HepG2 (cell line): ENCODE measurements around the gene MCRIP2. TPM values are rescaled to one million over a fixed set of nuclear protein-coding genes. Genes with fewer than 3 reads are reported as not detected.

Source experiments
- CBX1 ChIP-seq: IDR thresholded peaks from one replicate; pipeline ENCODE4 v1.6.1; 2016; ENCODE audit warnings: antibody characterized with exemption, low read depth
- ELF4 ChIP-seq: sonication (generic); formaldehyde crosslinking; IDR thresholded peaks from 2 replicates; pipeline ENCODE4 v1.5.0; 2020; ENCODE audit warnings: missing genetic modification reagents, mild to moderate bottlenecking, moderate library complexity, borderline replicate concordance
- FIP1L1 ChIP-seq: fragments of 200-400 bp; formaldehyde crosslinking; IDR thresholded peaks from 2 replicates; pipeline ENCODE4 v1.6.1; 2018; ENCODE audit warnings: low read depth, mild to moderate bottlenecking, low read length, moderate library complexity, borderline replicate concordance; ENCODE audit not compliant: insufficient read depth
- FOXC1 ChIP-seq: sonication (generic); formaldehyde crosslinking; IDR thresholded peaks from 2 replicates; pipeline ENCODE4 v1.8.0; 2022; ENCODE audit warnings: mild to moderate bottlenecking, missing genetic modification reagents, borderline replicate concordance
- HNRNPH1 ChIP-seq: fragments of 200-400 bp; formaldehyde crosslinking; optimal IDR thresholded peaks from 2 replicates; pipeline ENCODE3; 2017; ENCODE audit warnings: mild to moderate bottlenecking, low read depth, low read length
- HOXA3 ChIP-seq: sonication (generic); formaldehyde crosslinking; IDR thresholded peaks from 2 replicates; pipeline ENCODE4 v1.5.0; 2020; ENCODE audit warnings: missing genetic modification reagents
- IKZF5 ChIP-seq: IDR thresholded peaks from 2 replicates; pipeline ENCODE4 v1.6.1; 2018; ENCODE audit warnings: missing genetic modification reagents, mild to moderate bottlenecking, missing compliant biosample characterization
- IRF9 ChIP-seq: sonication (generic); formaldehyde crosslinking; IDR thresholded peaks from 2 replicates; pipeline ENCODE4 v1.8.0; 2022; ENCODE audit warnings: missing genetic modification reagents, mild to moderate bottlenecking, borderline replicate concordance
- KDM6A ChIP-seq: IDR thresholded peaks from 2 replicates; pipeline ENCODE4 v1.6.1; 2016; ENCODE audit warnings: low read depth
- NCOR1 ChIP-seq: fragments of 200-600 bp; sonication (generic); IDR thresholded peaks from 2 replicates; pipeline ENCODE4 v1.7.0; 2017; ENCODE audit warnings: antibody characterized with exemption, low read length, borderline replicate concordance
- RNF219 ChIP-seq: sonication (generic); formaldehyde crosslinking; IDR thresholded peaks from 2 replicates; pipeline ENCODE4 v1.5.0; 2020; ENCODE audit warnings: mild to moderate bottlenecking, missing genetic modification reagents
- SAP130 ChIP-seq: IDR thresholded peaks from 2 replicates; pipeline ENCODE4 v1.6.1; 2016; ENCODE audit warnings: low read depth
- SNAPC5 ChIP-seq: sonication (generic); formaldehyde crosslinking; IDR thresholded peaks from 2 replicates; pipeline ENCODE4 v1.8.1; 2023; ENCODE audit warnings: mild to moderate bottlenecking, missing genetic modification reagents, borderline replicate concordance
- ZBTB42 ChIP-seq: sonication (generic); formaldehyde crosslinking; IDR thresholded peaks from 2 replicates; pipeline ENCODE4 v1.5.0; 2020; ENCODE audit warnings: mild to moderate bottlenecking, missing genetic modification reagents
- ZBTB44 ChIP-seq: sonication (generic); formaldehyde crosslinking; IDR thresholded peaks from 2 replicates; pipeline ENCODE4 v1.4.0; 2020; ENCODE audit warnings: missing genetic modification reagents
- ZNF317 ChIP-seq: sonication (generic); formaldehyde crosslinking; IDR thresholded peaks from 2 replicates; pipeline ENCODE4 v1.5.0; 2020; ENCODE audit warnings: mild to moderate bottlenecking, missing genetic modification reagents
- ZNF546 ChIP-seq: sonication (generic); formaldehyde crosslinking; conservative IDR thresholded peaks from 2 replicates; pipeline ENCODE4 v1.8.1; 2023; ENCODE audit warnings: mild to moderate bottlenecking, missing genetic modification reagents
- ZNF83 ChIP-seq: sonication (generic); formaldehyde crosslinking; IDR thresholded peaks from 2 replicates; pipeline ENCODE4 v1.4.0; 2020; ENCODE audit warnings: missing genetic modification reagents, mild to moderate bottlenecking, borderline replicate concordance
- polyA plus RNA-seq, 8 experiments: library from polyadenylated mRNA; depleted of rRNA in 3 of 8; stranded (reverse) in 7 of 8; unstranded in 1 of 8; fragments of >200 nt; fragmentation: Illumina TruSeq in 4 of 8; extraction: Trizol in 4 of 8; gene quantifications; 2 replicates each; pipeline versions ENCODE4 v1.2.1 to v1.2.3, GENCODE V29; 2011 to 2016; ENCODE audit warnings: low read depth in 4 of 8, missing spikeins in 1 of 8, mixed read lengths in 1 of 8; ENCODE audit not compliant: insufficient read depth in 1 of 8
- total RNA-seq, 5 experiments: library from RNA; depleted of rRNA; stranded (reverse); fragments of >200 nt; fragmentation: Illumina TruSeq; extraction: Trizol; gene quantifications; 2 replicates each; pipeline ENCODE4 v1.2.3, GENCODE V29; 2016; ENCODE audit warnings: low read depth in 1 of 5
- TF ChIP-seq, protein P1 (sequence below): sonication (generic); formaldehyde crosslinking; IDR thresholded peaks from 2 replicates; pipeline ENCODE4 v1.8.1; 2022; ENCODE audit warnings: mild to moderate bottlenecking, missing genetic modification reagents
- TF ChIP-seq, protein P2 (sequence below): sonication (generic); formaldehyde crosslinking; IDR thresholded peaks from 2 replicates; pipeline ENCODE4 v1.5.0; 2020; ENCODE audit warnings: mild to moderate bottlenecking, missing genetic modification reagents

MCRIP2 gene
- total and polyA plus RNA-seq, 2 of the 13 experiments (the other 11 are each of a cell fraction or from before 2014, with no cell fraction given), result 39.6 to 76.7 TPM

DNA sequence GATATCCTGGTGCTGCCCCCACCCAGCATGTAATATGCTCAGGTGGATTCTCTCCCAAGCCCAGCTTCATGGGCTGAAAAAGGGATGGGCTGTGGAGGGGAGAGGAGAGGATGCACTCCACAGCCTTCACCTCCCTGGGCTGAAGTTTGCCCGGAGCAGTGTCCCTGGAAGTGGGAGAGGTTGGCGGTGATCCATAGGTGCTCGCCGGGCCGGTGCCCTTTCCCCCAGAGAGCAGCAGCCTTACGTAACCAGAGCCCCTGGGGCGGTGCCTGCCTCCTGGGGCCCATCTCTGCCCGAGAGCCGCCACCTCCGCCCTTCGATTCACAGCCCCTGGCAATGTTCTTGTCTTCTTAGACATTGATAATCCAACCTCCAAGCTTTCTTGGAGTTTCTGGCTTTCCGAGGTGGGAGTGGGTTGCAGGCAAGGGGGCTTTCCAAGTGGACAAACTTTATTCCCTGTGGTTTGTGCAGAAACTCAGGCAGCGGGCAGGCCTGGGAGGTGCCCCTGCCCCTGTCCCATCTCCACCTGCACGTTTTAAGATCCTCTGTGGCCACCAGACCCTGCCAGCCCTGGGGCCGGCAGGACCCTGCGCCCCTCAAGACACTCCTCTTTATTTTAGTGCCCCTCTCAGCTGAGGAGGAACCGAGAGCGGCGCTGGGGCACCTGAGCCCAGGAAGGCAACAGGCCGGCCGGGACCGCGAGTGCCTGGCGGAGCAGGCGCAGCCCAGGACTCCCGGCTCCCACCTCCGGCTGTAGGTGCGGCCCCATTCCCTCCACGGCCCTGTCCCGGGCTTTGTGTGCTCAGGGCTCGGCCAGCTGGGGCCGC, 4.4 kb downstream of the MCRIP2 start (continued):
- TF ChIP-seq SAP130 (CRISPR knock-in tag), result peak; percentile 77
- no peak for TF ChIP-seq ZNF546 (CRISPR knock-in tag)
- peak; percentile 48; the same call in 1 of the 2 replicates for TF ChIP-seq IKZF5 (CRISPR knock-in tag)
- peak; percentile 63 for TF ChIP-seq HOXA3
- no peak for TF ChIP-seq ZNF317 (CRISPR knock-in tag)
- TF ChIP-seq ZBTB44 (CRISPR knock-in tag), result no peak
- TF ChIP-seq, protein P1, sequence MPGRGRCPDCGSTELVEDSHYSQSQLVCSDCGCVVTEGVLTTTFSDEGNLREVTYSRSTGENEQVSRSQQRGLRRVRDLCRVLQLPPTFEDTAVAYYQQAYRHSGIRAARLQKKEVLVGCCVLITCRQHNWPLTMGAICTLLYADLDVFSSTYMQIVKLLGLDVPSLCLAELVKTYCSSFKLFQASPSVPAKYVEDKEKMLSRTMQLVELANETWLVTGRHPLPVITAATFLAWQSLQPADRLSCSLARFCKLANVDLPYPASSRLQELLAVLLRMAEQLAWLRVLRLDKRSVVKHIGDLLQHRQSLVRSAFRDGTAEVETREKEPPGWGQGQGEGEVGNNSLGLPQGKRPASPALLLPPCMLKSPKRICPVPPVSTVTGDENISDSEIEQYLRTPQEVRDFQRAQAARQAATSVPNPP (CRISPR knock-in tag), result no peak
- no peak for TF ChIP-seq ZNF83 (CRISPR knock-in tag)
- TF ChIP-seq CBX1, result peak; percentile 4
- no peak for TF ChIP-seq ZBTB42 (CRISPR knock-in tag)
- no peak for TF ChIP-seq FIP1L1
- no peak for TF ChIP-seq IRF9 (CRISPR knock-in tag)
- 0 out of 2 replicates have a peak, but pooled peaks have one; percentile 16 for TF ChIP-seq KDM6A (CRISPR knock-in tag)
- TF ChIP-seq FOXC1 (CRISPR knock-in tag), result no peak
- no peak for TF ChIP-seq NCOR1
- no peak for TF ChIP-seq SNAPC5 (CRISPR knock-in tag)
- TF ChIP-seq, protein P2, sequence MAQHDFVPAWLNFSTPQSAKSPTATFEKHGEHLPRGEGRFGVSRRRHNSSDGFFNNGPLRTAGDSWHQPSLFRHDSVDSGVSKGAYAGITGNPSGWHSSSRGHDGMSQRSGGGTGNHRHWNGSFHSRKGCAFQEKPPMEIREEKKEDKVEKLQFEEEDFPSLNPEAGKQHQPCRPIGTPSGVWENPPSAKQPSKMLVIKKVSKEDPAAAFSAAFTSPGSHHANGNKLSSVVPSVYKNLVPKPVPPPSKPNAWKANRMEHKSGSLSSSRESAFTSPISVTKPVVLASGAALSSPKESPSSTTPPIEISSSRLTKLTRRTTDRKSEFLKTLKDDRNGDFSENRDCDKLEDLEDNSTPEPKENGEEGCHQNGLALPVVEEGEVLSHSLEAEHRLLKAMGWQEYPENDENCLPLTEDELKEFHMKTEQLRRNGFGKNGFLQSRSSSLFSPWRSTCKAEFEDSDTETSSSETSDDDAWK (CRISPR knock-in tag), result no peak
- TF ChIP-seq ELF4 (CRISPR knock-in tag), result no peak
- TF ChIP-seq RNF219 (CRISPR knock-in tag), result no peak
- TF ChIP-seq HNRNPH1, result peak; percentile 70
